Measurements from ENCODE around the gene CSF3.

The CSF3 gene, protein sequence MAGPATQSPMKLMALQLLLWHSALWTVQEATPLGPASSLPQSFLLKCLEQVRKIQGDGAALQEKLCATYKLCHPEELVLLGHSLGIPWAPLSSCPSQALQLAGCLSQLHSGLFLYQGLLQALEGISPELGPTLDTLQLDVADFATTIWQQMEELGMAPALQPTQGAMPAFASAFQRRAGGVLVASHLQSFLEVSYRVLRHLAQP

DNA sequence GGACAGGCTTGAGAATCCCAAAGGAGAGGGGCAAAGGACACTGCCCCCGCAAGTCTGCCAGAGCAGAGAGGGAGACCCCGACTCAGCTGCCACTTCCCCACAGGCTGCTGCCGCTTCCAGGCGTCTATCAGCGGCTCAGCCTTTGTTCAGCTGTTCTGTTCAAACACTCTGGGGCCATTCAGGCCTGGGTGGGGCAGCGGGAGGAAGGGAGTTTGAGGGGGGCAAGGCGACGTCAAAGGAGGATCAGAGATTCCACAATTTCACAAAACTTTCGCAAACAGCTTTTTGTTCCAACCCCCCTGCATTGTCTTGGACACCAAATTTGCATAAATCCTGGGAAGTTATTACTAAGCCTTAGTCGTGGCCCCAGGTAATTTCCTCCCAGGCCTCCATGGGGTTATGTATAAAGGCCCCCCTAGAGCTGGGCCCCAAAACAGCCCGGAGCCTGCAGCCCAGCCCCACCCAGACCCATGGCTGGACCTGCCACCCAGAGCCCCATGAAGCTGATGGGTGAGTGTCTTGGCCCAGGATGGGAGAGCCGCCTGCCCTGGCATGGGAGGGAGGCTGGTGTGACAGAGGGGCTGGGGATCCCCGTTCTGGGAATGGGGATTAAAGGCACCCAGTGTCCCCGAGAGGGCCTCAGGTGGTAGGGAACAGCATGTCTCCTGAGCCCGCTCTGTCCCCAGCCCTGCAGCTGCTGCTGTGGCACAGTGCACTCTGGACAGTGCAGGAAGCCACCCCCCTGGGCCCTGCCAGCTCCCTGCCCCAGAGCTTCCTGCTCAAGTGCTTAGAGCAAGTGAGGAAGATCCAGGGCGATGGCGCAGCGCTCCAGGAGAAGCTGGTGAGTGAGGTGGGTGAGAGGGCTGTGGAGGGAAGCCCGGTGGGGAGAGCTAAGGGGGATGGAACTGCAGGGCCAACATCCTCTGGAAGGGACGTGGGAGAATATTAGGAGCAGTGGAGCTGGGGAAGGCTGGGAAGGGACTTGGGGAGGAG is at the start of gene CSF3:
Gene CSF3, plus strand, starts transcription at position 436 of the 993 bp plus-strand sequence. Its CDS starts 35 bp downstream, at position 471.
- DNase-seq: no peak

DNA sequence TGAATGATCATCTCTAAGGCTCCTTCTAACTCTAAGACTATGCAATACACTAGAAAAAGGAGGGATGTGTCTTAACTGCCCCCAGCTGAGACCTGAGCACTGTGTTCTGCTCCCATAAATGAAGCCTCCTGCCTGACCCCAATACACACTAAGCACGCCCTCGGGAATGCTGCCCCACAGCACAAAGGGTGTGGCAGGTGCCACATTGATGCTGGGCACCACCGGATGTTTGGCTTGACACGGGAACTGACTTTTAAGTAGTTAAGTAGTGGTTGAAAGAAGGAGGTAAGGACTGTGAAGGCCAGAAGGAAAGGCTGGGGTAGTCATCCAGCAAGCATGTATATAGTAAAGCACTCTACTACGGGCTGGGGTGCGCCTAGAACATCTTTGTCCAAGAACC is 48.5 kb upstream of the CSF3 start:
- no peak for DNase-seq

DNA sequence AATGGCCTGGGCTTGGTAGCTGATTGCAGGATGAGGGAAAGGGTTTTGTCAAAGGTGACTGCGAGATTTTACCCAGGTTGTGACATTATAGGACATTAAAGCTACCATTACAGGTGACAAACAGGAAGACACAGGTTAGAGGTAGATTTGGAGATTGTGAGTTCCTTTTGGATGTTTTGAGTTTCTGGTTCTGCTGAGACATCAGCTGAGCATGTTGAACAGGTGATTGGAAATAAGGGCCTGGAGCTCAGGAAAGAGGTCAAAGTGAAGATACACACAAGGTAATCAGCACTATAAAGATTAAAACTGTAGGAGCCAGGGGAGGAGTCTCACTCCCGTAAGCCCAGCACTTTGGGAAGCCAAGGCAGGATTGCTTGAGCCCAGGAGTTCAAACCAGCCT is 46.5 kb upstream of the CSF3 start:
- DNase-seq: no peak

DNA sequence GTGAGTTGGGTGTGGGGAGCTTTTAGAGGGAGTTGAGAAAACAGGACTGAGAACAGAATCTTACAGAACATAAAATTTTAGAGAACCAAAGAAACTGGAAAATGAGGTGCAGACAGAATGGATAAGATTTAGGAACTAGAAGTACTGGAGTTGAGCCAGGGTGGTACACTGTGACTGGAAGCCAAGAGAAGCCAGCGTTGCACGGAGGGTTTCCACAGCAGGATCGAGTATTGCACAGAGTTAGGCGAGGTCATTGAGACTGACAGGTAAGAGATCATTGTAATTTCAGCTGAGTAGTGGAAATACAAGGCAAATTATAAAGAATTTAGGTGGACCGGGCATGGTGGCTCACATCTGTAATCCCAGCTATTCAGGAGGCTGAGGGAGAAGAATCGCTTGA is 45.9 kb upstream of the CSF3 start:
- DNase-seq: no peak

DNA sequence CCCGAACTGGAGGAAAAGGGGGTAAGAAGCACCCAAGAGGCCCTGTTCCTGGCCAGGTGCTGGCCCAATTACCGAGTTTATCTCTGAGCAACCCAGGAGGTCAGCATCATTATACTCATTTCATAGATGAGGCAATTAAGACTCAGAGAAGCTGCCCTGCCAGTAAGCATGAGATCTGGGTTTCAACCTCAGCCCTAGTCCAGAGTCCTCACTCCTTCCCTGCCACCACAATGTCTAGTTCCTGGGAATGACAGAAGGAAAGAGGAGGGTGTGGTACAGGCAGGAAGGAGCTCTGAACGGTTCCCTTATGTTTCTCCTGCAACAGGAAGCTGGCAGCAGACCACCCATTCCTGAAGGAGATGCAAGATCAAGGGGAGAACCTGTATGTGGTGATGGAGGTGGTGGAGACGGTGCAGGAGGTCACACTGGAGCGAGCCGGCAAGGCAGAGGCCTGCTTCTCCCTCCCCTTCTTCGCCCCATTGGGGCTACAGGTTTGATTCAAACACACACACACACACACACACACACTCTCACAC is 45.0 kb upstream of the CSF3 start:
- no peak for DNase-seq

DNA sequence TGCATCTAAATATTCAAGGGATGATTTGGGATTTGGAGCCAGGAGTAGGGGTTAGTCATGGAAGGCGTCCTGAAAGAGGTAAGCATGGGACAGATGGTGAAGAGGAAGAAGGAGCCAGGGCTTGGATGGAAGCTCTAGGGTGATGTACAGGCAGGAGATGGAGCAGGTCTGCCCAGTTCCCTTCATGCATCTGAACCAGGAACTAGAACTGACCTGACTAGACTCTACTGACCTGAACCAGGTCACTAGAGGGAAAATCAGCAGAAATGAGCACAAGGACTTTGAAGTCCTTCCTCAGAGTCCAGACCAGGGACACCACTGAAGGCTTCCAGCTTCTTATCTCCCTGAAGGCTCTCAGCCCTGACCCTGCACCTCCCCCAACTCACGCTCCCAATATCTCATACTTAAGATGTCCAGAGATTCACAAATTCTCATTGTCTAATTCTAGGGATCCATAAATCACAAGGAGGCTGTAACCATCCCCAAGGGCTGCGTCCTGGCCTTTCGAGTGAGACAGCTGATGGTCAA is 44.1 kb upstream of the CSF3 start:
- DNase-seq: no peak

DNA sequence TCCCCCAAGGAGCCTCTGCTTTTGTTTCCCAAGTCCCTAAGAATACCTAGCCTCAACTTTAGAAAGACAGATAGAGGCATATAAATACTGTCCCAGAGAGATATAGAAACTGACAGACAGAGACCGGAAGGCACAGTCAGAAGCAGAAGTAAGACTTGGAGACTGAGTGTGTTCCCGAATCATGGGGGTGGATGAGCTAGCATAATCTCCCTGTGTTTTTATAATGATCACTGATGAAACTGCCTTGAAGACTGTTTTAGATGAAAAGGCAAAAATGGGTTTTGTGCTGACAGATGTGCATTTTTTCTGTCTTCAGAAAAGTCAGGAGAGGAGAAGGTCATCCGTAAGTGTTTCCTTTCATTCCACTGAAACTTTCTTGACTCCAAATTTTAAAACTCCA is 43.0 kb upstream of the CSF3 start:
- no peak for DNase-seq

DNA sequence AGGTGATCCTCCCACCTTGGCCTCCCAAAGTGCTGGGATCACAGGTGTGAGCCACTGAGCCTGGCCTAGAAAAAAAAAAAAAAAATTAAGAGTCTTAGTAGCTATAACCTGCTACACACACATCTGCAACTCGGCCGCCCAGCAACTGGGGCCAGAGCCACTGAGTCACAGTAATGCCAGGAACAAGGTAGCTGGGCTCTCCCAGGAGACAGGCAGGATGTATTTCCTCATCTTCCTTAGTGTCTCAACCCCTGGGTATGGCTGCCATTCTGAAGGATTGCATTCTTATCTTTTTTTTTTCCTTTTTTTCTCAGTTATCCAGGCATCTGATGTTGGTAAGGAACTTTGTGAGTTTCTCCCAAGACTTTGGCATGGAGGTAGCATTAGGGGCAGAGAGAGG is 41.7 kb upstream of the CSF3 start:
- no peak for DNase-seq

DNA sequence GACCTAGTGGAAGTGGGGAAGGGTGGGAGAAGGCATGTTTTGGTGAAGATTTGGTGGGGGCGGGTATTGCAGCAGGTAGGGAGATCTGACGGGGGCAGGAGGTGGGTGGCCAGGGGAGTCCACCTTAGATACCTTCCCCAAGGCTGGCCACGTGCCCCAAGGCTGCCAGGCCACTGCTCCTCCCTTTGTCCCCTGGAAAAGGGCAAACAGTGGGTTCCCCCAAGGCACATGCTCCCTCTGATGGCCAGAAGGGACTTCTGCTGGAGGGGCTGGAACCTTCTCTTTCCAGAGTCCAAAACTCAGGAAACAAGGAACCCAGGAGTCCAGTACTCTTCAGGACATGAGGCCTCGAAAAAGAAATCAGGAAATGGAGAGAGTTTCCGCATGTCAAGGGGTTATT is 40.8 kb upstream of the CSF3 start:
- DNase-seq: no peak

DNA sequence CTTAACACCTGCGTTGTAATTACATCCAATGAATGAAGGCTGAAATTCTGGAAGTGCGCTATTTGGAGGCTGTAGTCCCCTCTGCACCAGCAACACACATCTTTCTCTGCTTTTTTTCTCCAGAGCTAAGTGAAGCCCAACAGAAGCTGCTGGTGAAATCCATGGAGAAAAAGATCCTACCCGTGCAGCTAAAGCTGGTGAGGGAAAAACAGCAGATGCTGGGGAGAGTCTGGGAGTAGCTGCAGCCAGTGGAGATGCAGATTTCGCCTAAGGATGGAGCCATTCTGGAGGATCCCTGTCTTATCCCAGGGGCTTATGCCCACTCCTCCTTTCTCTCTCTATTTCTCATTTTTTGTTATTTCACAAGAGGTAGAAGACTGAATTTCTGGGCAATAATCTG is 39.4 kb upstream of the CSF3 start:
- no peak for DNase-seq

DNA sequence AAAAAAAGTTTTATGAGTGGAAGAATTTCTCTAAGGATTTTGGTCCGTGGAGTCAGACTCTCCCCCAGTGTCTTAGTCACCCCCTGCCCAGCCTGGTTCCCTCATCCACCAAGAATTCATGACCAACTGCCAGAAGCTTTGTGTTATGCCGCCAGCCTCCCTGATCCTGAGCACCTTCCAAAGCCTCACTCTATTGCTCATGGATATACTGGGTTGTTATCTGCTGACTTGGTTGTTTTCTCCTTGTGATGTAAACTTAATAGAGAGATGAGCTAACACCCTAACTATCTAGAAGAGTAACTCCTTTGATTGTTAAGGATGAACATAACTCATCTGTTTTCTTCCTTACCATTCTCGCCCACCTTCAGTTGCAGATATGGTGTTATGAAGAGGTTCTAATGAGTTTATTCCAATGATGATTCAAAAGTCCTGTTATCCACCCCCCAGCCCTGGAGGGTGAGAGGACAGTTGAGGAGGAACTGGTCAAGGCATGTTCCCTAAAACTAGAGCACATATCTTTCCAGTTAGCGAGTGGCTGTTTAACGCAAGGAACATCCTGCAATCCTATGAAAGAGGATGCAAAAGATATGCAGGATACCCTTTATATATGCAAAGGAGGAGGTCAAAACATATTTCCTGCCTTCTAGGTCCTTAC is 36.1 kb upstream of the CSF3 start:
- no peak for DNase-seq

DNA sequence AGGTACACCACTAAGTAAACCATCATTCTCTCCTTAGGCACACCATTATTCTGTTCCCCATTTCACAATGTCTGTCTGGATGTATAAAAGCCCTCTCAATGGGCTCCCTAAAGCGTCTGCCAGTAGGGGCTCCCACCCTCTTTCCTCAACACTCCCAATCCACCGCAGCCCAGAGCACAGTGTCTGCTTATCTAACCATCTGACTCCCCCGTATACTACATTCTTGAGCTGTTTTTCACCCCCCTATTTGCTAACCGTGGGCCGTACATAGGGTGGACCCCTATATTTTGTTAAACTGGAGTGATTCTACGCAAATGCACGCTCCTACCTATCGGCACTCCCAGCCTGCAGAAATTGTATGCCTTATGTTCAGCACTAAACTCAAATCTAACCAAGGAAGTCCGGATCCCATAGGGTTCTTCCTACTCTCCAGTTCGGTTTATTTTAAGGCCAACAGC is 35.3 kb upstream of the CSF3 start:
- DNase-seq: peak; percentile 57

DNA sequence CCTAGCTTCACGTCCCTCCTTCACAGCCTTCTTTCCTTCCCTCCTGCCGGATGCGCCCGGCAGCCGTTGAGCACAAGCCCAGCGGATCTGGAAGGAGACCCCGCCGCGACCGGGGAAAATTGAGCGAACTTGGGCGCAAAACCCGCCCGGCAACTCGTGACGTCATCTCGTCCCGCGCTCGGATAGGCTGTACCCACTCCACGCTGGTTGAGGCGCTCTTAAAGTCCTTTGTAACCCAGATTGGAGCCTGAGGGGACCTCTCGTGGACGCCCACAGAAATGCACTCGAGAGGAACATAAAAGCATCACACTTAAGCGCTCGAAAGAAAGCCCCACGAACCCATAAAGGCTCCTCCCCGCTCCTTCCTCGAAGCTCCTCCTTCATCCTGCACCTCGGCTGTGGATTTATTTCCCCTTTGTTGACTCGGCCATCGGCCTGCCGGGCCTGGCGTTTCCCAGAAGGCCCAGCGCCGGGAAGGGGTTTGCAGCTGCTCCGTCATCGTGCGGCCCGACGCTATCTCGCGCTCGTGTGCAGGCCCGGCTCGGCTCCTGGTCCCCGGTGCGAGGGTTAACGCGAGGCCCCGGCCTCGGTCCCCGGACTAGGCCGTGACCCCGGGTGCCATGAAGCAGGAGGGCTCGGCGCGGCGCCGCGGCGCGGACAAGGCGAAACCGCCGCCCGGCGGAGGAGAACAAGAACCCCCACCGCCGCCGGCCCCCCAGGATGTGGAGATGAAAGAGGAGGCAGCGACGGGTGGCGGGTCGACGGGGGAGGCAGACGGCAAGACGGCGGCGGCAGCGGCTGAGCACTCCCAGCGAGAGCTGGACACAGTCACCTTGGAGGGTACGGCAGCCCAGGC is 34.7 kb upstream of the CSF3 start, which contains the start of gene PSMD3:
Gene PSMD3, plus strand, starts transcription at position 457 of the 856 bp plus-strand sequence. Its CDS starts 164 bp downstream, at position 621.
- peak; percentile 99 for DNase-seq

DNA sequence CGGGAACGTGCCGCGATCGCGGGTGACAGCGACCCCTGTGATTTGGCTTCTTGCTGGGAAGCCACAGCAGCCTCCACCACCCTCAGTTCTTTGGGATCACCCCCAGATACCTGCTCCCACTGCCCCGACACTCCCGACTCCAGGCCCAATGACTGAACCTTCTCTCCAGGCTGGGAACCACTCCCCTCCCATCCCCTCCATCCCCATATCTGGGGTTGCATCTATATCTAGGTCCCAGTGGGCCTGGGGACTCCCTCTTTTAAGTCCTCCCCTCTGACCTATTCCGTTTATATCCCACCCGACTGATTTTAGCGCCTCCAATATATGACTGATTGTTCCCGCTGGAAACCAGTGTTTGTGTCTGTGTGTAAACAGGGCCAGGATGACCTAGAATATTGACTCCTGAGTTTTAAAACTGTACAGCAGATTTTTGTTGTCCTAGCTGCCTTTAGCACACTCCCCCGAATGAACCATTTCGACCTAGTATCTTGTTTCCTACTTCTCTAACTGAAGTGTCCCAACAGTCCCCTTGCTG is 34.0 kb upstream of the CSF3 start:
- no peak for DNase-seq

DNA sequence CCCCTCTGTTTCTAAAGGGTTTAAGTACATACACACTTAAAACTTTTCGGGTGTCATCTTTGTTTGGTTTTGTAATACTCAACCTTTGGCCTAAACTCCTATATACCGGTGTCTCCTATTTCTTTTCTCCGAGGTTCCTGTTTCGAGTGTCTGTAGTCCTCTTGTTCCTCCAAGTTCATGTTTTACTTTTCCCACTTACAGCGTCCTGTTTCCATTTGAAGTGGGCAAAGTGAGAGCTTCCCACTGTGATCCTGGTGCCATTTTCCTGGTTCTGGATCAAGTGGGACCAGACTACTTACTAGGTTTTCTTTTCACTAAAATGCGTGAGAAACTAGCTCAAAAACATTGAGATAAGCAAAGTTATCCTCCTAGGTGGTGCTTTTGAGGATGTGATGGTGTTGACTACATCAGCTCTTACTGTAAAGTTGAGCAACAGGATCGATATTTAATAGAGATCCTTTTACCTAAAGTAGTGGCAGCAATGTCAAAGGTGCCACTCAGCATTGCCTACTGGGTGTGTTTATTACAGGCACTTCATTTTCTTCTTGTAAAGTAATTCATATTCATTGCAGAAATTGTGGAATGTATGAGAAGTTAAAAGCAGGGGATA is 33.4 kb upstream of the CSF3 start:
- DNase-seq: no peak

DNA sequence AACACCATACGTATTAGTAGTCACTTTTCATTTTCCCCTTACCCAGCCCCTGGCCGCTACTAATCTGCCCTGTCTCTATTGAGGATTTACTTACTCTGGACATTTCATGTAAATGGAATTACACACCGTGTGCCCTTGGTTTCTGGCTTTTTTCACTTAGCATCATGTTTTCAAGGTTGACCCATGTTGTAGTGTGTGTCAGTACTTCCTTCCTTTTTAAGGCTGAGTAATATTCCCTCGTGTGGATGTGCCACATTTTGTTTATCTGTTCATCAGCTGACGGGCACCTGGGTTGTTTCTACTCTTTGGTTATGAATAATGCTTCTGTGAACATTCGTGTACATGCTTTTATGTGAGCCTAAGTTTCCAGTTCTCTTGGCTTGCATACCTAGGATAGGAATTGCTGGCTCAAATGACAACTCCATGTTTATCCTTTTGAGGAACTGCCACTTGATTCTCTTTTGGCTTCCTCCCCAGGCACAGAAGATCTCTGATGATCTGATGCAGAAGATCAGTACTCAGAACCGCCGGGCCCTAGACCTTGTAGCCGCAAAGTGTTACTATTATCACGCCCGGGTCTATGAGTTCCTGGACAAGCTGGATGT is 26.9 kb upstream of the CSF3 start:
- DNase-seq: no peak

DNA sequence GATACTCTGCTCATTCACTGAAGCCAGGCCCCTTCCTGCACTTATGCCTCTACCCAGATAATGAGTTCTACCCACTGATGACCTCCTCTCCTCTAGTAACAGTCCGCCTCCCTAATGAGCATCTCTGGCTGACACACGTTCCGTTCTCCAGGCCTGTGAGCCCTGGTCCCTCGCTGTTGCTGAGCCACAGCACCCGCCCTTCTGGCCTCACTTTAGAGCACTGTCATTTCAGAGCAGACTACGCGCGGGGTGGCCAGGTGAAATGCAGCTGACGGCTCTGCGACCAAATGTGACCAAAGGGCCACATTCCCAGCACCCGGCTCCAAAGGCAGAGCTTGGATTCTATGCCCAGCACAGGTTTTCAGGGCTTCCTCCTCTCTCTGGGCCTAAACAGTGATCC is 20.8 kb upstream of the CSF3 start:
- DNase-seq: no peak

DNA sequence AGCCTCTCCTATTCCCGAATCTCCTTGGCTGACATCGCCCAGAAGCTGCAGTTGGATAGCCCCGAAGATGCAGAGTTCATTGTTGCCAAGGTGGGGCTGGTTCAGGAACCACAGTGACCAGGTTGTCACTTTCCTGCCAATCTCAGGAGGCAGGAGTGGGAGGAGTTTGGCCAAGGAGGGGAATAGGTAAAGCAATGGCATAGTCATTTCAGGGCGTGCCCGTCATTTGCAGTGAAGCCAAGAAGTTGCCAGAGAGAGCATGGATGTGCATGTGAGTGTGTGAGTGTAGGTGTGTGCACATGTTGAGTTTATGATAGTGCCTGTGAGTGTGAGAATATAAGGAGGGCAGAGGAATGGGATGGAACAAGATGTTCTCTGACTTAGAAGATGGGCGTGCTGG is 19.8 kb upstream of the CSF3 start:
- no peak for DNase-seq

DNA sequence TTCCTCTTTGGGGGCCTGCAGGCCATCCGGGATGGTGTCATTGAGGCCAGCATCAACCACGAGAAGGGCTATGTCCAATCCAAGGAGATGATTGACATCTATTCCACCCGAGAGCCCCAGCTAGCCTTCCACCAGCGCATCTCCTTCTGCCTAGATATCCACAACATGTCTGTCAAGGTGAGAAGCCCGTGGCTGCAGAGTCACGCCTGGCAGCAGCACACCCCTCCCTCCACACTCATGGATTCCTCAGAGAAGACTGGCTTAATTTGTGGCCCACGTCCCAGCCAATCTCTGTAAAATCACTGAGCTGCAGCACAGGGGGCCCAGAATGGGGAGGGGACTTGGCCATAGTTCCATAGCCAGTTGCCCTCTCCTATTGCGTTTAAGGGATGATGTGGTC is 19.1 kb upstream of the CSF3 start:
- DNase-seq: no peak

DNA sequence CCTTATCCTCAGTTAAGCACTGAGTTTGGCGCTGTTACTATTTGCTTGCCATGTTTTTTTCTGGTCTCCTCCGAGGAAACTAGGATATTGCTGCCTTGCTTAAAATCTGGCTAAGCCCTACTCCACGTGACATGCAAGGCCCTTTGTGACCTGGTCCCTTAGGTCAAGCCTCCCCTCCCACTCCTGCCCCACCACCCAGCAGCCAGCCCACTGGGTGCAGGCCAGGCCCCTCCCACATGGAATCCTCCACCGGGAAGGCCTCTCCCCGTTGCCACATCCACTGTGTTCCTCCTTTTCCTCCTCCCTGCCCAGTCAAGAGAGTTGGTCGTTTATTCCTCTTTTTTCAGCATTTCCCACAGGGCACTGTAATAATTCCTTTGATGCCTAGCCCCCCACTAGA is 18.4 kb upstream of the CSF3 start:
- no peak for DNase-seq

DNA sequence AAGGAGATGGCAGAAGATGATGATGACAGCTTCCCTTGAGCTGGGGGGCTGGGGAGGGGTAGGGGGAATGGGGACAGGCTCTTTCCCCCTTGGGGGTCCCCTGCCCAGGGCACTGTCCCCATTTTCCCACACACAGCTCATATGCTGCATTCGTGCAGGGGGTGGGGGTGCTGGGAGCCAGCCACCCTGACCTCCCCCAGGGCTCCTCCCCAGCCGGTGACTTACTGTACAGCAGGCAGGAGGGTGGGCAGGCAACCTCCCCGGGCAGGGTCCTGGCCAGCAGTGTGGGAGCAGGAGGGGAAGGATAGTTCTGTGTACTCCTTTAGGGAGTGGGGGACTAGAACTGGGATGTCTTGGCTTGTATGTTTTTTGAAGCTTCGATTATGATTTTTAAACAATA is 17.7 kb upstream of the CSF3 start:
- no peak for DNase-seq

Data from NCI-H1694 (cell line).